Endodermal cell (in vitro differentiated cells): ENCODE measurements around the gene NOS1AP. TPM values are rescaled to one million over a fixed set of nuclear protein-coding genes. Genes with fewer than 3 reads are reported as not detected.

Experiments used
- DNase-seq: peaks from one replicate; pipeline ENCODE4 v3.0.0-alpha.2; 2017
- H3K27ac ChIP-seq: 2 replicates; pipeline ENCODE4 v1.5.1; 2013; ENCODE audit warnings: mild to moderate bottlenecking, low read depth, low read length, moderate library complexity
- H3K27me3 ChIP-seq: 2 replicates; pipeline ENCODE4 v1.6.1; 2013; ENCODE audit warnings: mild to moderate bottlenecking, low read length, moderate library complexity; ENCODE audit not compliant: insufficient read depth, control insufficient read depth, poor library complexity, severe bottlenecking
- H3K36me3 ChIP-seq: 2 replicates; pipeline ENCODE4 v1.7.0; 2013; ENCODE audit warnings: mild to moderate bottlenecking, low read length, moderate library complexity; ENCODE audit not compliant: control insufficient read depth, insufficient read depth
- H3K4me1 ChIP-seq: one replicate; pipeline ENCODE4 v1.7.0; 2013; ENCODE audit warnings: low read length; ENCODE audit not compliant: control insufficient read depth, insufficient read depth
- H3K4me3 ChIP-seq: 2 replicates; pipeline ENCODE4 v1.5.1; 2013; ENCODE audit warnings: mild to moderate bottlenecking, low read length, moderate library complexity
- H3K9ac ChIP-seq: 2 replicates; pipeline ENCODE4 v1.6.1; 2013; ENCODE audit warnings: mild to moderate bottlenecking, low read length, moderate library complexity; ENCODE audit not compliant: poor library complexity, severe bottlenecking; ENCODE audit errors: extremely low read depth
- H3K9me3 ChIP-seq: 2 replicates; pipeline ENCODE4 v1.6.1; 2013; ENCODE audit warnings: mild to moderate bottlenecking, low read length, moderate library complexity; ENCODE audit not compliant: control insufficient read depth
- H3K27ac Mint-ChIP-seq: 2 replicates; pipeline ENCODE4 v1.8.0; 2020; ENCODE audit warnings: mixed read lengths
- H3K27me3 Mint-ChIP-seq: 2 replicates; pipeline ENCODE4 v1.8.0; 2021; ENCODE audit warnings: mild to moderate bottlenecking, mixed read lengths; ENCODE audit not compliant: insufficient read depth
- H3K36me3 Mint-ChIP-seq: 2 replicates; pipeline ENCODE4 v1.8.0; 2020; ENCODE audit warnings: low read depth, mixed read lengths
- H3K4me1 Mint-ChIP-seq: 2 replicates; pipeline ENCODE4 v1.8.0; 2020; ENCODE audit warnings: mixed read lengths
- H3K4me3 Mint-ChIP-seq: 2 replicates; pipeline ENCODE4 v1.8.0; 2020; ENCODE audit warnings: mild to moderate bottlenecking, moderate library complexity, mixed read lengths
- H3K9me3 Mint-ChIP-seq: 2 replicates; pipeline ENCODE4 v1.8.0; 2020; ENCODE audit warnings: mild to moderate bottlenecking, mixed read lengths
- WGBS, 2 experiments: methylation state at CpG; one replicate each; pipeline versions ENCODE4 v1.1.5 to v1.1.7; 2013; ENCODE audit warnings: missing lambda C conversion rate in 2 of 2, mixed read lengths in 1 of 2; ENCODE audit not compliant: insufficient coverage in 1 of 2, insufficient read length in 1 of 2; 5-methylcytosine and 5-hydroxymethylcytosine counted together
- total RNA-seq, 2 donors: library from RNA; stranded (reverse); fragmentation: NEBNext Ultra II Directional in 1 of 2; extraction: Animal tissue kit (Norgen Biotek cat#: 25700) in 1 of 2; gene quantifications; 2 replicates in 1 of 2; 3 replicates in 1 of 2; pipeline ENCODE4 v1.2.1, GENCODE V29; 2021
- TF ChIP-seq, protein P1 (sequence below): fragments of 200-600 bp; sonication (generic); conservative IDR thresholded peaks from 2 replicates; pipeline ENCODE4 v1.5.0; 2021; ENCODE audit warnings: antibody characterized with exemption, mild to moderate bottlenecking

Gene NOS1AP
- total RNA-seq, 2 donors from 2014 or later = 4.8 to 5.9 TPM

DNA sequence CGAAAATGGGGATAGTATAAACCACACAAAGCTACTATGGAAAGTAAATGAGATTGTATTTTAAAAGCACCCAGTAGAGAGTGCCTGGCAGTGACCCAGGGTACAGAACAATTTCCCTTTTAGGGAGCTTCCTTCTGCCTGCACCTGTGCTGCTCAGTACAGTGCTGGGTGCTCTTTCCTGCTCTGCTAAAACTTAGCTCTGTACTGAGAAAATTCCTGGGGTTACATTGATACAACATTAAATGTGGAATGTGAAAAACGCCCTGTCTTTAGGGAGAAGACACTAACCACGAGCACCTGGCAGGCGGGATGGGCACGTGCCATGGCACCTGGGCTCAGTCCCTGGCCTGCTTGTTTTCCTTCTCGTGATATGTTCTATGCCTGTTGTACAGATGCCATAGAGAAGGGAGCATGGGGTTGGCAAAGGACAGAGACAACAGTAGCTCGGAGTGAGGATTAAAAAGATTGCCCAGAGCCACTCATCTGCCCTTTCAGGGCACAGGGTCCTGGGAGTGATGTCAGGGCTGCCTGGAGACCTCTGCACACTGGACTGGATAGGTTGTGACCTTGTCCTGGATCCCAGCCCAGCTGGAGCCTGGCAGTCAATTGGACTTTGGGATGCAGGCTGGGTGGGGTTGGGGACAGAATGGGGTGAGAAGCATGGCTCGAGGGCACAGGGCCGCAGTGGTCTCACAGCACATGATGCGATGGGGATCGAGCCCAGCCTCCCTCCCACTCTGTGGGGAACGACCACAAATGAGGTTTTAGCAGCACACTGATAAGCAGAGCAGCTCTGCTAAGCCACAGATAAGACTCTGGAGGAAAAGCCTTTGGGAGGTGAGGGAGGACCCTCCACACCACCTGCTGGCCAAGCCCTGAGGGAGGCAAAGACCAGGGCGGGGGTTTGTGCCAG lies 302.9 kb downstream of the NOS1AP start:
- Mint-ChIP-seq H3K4me1 (peaks cover 24% of the 10 kb centered on the region), H3K27ac (no peak overlapping the region), H3K27me3 (peaks cover 28% of the 10 kb centered on the region), H3K4me3 (no peak overlapping the region), H3K9me3 (no peaks in the 10 kb centered on the region), H3K36me3 (no peaks in the 10 kb centered on the region)
- DNase-seq = no peak
- Histone ChIP-seq H3K27ac (no peak overlapping the region), H3K9me3 (no peaks in the 10 kb centered on the region), H3K36me3 (no peaks in the 10 kb centered on the region), H3K27me3 (peaks cover 19% of the 10 kb centered on the region), H3K4me1 (peaks cover 12% of the 10 kb centered on the region), H3K9ac (no peak overlapping the region), H3K4me3 (no peak overlapping the region)
- TF ChIP-seq, protein P1, sequence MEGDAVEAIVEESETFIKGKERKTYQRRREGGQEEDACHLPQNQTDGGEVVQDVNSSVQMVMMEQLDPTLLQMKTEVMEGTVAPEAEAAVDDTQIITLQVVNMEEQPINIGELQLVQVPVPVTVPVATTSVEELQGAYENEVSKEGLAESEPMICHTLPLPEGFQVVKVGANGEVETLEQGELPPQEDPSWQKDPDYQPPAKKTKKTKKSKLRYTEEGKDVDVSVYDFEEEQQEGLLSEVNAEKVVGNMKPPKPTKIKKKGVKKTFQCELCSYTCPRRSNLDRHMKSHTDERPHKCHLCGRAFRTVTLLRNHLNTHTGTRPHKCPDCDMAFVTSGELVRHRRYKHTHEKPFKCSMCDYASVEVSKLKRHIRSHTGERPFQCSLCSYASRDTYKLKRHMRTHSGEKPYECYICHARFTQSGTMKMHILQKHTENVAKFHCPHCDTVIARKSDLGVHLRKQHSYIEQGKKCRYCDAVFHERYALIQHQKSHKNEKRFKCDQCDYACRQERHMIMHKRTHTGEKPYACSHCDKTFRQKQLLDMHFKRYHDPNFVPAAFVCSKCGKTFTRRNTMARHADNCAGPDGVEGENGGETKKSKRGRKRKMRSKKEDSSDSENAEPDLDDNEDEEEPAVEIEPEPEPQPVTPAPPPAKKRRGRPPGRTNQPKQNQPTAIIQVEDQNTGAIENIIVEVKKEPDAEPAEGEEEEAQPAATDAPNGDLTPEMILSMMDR = peak; percentile 69
- 83 to 89% methylated on average over 9 to 13 of the region's 13 CpGs for WGBS, 2 experiments

DNA sequence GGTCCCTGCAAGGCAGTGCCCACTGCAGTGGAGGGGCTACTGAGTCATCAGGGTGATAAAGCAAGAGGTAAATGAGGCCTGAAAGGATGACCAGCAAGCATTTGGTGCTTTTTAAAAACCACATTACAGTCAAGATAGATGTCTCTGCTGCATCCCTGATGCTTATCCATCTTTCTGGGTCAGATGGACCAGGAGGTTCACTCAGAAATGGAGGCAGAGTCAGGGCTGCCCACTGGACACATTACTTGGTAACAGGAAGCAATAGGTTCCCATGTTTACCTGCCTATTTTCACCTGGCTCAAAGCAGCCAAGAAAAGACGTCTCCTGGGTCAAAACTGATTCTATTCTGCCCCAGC lies 303.6 kb downstream of the NOS1AP start:
- WGBS, 2 experiments = 84% methylated on average over 1 of the region's 1 CpG; no CpG with 5 or more reads in 1 of the 2 experiments
- Mint-ChIP-seq H3K9me3 (no peaks in the 10 kb centered on the region), H3K27ac (no peak overlapping the region), H3K27me3 (peaks cover 28% of the 10 kb centered on the region), H3K4me3 (no peak overlapping the region), H3K36me3 (no peaks in the 10 kb centered on the region), H3K4me1 (peaks cover 30% of the 10 kb centered on the region)
- no peak for DNase-seq
- Histone ChIP-seq H3K27me3 (peaks cover 19% of the 10 kb centered on the region), H3K9ac (no peak overlapping the region), H3K27ac (no peak overlapping the region), H3K9me3 (no peaks in the 10 kb centered on the region), H3K4me3 (no peak overlapping the region), H3K36me3 (no peaks in the 10 kb centered on the region), H3K4me1 (peaks cover 12% of the 10 kb centered on the region)
- TF ChIP-seq, protein P1 = peak; percentile 7

DNA sequence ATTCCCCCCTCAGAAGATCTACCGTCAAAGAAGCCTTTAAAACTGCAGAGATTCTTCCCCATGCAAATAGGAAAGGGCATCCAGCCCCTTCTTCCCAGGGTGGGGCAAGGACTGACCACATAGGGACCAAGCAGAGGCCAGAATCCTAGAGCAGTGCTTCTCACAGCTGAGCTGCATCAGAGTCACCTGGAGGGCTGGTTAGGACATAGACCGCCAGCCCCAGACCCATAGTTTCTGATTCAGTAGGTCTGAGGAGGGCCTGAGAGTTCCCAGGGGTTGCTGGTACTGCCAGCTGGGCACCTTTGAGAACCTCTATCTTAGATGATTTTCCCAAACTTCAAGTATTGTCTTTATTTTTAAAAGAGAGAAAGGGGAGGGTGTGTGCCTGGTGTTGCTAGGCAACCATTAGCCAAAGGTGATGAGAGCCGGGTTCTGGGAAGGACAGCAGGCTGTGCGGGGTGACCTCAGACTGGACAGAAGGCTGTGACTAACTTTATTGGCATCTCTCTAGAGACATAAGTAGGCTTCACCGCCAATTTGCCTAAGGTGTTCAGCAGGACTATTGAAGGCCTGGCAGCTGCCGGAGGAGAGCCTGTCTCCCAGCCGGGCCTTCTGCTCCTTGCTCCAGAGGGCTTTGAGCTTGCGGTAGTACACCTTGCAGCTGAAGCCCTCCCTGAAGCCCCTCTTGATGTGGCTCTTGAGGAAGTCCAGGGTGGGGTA lies 304.2 kb downstream of the NOS1AP start:
- Mint-ChIP-seq H3K36me3 (no peaks in the 10 kb centered on the region), H3K27me3 (peaks cover 32% of the 10 kb centered on the region), H3K27ac (no peak overlapping the region), H3K9me3 (no peaks in the 10 kb centered on the region), H3K4me1 (peaks cover 30% of the 10 kb centered on the region), H3K4me3 (no peak overlapping the region)
- DNase-seq = no peak
- H3K9ac ChIP-seq = no peak overlapping the region
- no peak overlapping the region for H3K27ac ChIP-seq
- H3K36me3 ChIP-seq = no peaks in the 10 kb centered on the region
- peaks cover 12% of the 10 kb centered on the region for H3K4me1 ChIP-seq
- no peak overlapping the region for H3K4me3 ChIP-seq
- WGBS, 2 experiments = 96 to 97% methylated on average over 5 to 8 of the region's 8 CpGs
- H3K27me3 ChIP-seq = peaks cover 19% of the 10 kb centered on the region
- TF ChIP-seq, protein P1 = no peak
- H3K9me3 ChIP-seq = no peaks in the 10 kb centered on the region
